NCI-H345 treated with DMSO at 0.1 percent for 48 hours (cell line): Measurements from ENCODE around the gene TBX15.
"Not testable (repeated sequence)": the region's sequence is repeated elsewhere in the genome, so short reads cannot be mapped to it uniquely, and the experiment has no call there.

Source experiments
- DNase-seq: peaks from one replicate; lab custom pipeline; 2025; ENCODE audit not compliant: unreplicated experiment; lab: John Stamatoyannopoulos, UW

The TBX15 gene

GRCh38 chr1:118928739-118929554 is 59.2 kb downstream of the TBX15 start:
- no peak for DNase-seq

DNA sequence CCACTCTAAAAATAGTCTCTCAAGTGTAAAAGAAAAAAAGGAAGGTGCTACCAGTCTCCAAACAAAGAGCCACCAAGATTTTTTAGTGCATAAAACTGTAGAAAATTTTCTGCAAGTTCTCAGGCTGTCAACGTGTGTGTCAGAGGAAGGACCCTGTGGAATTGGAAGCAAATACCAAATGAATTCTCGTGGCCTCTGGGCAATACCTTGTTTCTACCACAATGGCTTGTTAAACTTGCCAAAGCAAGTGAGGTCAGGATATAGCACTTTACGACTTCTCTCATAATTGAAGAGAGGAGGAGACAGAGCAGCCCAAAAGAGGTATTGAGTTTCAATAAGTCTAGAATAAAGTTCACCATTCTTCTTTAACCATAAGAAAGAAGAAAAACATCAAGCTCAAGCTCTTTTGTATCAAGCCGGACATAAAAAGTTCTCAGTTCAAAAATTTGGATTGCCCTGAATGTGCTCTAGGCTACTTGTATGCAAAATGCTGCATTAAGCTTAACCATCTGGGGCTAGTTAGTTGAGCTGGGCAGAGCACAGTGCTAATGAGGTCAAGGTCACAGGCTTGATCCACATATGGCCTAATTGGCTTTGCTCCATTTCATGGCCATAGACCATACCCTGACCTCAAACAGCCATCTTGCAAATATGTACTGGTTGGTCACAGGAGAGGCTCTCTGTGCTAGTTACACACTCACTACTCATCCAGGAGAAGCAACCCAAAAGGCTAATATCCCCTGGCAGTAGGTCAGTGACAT is 60.5 kb downstream of the TBX15 start:
- DNase-seq = no peak

DNA sequence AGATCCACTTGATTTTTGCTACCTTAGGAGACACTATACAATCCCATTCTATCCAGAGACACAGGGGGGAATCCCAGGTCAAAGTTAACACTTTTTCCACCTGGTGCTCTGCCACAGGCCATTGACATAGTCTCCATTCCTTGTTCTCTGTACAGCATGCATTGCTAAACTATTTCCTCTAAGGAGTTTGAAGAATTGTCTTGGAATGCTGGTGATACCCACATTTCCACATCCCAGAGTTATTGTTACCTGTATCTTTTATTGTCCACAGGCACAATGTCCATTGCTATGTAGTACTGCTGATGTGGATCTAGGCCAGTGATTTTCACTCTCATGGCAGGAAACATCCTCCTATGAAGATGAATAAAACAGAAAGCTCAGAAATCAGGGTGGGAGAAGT is 61.9 kb downstream of the TBX15 start:
- no peak for DNase-seq

DNA sequence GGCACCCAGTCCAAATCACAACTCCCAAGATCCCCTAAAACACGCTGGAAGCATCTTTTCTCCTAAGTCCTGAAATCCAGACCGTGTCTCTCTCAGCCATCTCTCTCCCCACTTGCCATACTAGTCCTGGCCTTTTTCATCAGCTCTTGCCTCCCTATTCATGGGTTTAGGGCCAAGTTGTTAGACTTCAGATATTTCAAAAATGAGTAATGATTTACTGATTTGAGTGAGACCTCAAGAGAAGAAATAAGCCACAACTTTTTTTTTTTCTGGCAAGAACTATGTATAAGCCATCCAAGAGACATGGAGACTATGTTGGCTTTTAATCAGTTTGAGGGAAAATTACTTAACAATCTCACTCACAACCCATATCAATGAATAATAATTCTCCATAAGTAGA is 62.5 kb downstream of the TBX15 start:
- no peak for DNase-seq

GRCh38 chr1:118923319-118923718 is 64.8 kb downstream of the TBX15 start:
- no peak for DNase-seq

DNA sequence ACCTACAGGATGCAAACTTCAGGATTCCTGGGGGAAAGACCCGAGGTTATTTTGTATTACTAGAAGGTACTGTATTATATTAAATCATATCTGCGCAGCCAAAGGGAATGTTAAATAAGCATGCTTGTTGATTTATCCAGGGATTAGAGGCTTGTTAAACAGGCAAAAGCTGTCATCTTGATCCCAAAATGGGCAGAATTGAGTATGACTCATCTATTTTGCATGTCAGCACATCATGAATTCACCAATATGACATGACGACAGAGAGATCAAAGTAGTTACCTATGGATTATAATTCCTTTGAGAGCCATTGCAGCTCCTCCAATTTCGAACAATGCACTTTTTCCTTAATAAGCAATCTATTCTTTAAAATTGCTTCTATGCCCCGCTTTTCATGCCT is 66.1 kb downstream of the TBX15 start:
- DNase-seq = no peak

DNA sequence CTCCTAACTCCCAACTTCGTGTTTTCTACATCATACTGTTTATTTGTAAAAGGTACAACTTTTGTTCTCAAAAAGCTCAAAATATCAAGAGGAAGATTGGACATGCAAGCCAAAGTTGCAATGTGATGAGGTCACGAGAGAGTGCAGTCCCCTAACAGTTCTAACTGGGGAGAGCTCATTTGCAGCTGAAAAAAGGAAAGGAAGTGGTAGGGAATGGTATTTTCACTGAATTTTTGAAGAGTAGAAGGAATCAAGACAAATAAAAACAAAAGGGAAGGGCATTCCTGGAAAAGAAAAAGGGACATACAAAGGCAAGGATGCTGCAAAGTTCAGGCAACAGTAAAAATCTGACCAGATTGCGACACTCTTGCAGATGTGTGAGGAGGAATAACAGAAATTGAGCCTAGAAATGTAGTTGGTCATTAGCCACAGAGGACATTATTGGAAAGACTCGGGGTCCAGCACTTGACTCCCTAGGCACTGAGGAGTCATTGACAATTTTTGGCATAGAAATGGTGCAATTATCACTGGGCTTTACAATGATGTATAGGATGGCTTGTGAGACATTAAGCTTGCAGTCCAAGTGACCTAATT is 67.9 kb downstream of the TBX15 start:
- DNase-seq = no peak

DNA sequence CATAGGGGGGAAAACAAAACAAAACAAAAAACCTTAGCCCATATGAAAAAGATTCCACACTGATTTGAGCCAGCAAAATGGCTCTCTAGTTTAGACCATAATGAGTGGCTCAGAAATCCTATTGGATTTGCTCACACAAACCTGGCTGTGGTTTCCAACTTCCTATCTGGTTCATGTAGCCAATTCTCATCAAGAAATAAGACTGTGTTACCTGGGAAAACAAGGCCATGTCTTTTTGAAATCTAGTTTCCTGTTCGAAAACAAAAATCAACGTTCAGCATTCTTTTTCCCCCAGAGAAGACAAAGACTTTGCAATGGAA is 69.2 kb downstream of the TBX15 start:
- DNase-seq = no peak

- no peak for DNase-seq
Measured at GRCh38 chr1:118918230-118918939, 69.8 kb downstream of the TBX15 start.

GRCh38 chr1:118916346-118916745 is 71.8 kb downstream of the TBX15 start:
- not testable (repeated sequence) for DNase-seq

GRCh38 chr1:118914379-118915161 is 73.6 kb downstream of the TBX15 start:
- DNase-seq = no peak

- no peak for DNase-seq
Measured at GRCh38 chr1:118913818-118914217, 74.3 kb downstream of the TBX15 start.

DNA sequence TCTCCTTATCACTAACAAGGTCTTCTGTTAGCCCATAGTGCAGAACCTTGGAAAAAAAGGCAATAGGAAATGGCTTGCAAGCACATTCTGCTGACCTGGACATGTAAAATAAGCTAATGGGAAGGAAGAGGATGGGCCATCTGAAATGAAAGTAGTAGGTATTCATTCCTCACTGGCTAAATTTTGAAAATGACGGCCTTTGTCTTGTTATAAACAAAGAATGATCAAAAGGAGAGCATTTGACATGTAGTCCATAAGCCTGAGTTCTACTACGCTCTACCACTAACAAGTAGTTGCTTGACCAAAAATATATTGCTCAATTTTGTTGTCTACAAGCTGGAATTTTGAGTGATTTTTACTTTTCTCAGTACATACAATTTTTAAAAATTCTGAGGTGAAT is 75.6 kb downstream of the TBX15 start:
- no peak for DNase-seq

GRCh38 chr1:118911571-118911970 is 76.6 kb downstream of the TBX15 start:
- no peak for DNase-seq

DNA sequence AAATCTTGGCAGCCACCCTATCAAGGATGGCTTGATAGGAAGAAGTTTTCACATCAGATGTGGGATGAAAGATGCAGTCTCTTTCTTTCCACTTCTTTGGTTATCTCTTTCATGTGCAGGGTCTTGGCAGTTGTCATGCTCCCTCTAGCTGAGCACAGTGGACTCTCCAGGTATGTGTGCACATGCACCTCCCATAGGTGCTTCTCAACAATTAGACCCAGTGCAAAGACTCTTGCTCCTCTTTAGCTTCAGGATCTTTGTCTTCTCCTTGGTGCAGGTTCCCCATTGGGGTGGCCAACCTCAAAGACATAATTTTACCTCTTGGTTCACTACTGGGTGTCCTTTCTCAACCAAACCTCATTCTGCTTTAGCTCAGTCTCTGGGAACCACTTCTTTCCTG is 80.7 kb downstream of the TBX15 start:
- no peak for DNase-seq

DNA sequence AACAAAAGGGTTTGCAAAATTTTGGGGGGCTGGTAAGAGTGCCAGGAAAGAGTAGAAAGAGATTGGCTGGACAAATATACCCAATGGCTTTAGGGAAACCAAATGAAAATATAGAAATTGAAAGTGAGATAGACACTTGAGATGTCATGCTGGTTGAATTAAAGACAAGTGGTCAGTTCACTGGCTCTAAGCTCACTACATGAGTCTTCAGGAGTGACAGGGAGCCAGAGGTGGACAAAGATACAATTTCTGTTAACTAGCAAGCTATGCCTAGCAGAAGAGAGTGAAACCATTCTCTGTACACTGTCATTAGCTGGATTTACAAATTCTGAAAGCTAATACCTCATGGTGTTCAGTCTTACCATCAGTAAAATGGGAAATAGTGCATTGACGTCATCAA is 82.5 kb downstream of the TBX15 start:
- DNase-seq = no peak

GRCh38 chr1:118905196-118905595 is 82.9 kb downstream of the TBX15 start:
- DNase-seq = no peak

GRCh38 chr1:118902711-118903191 is 85.4 kb downstream of the TBX15 start:
- no peak for DNase-seq

GRCh38 chr1:118902299-118902698 is 85.8 kb downstream of the TBX15 start:
- no peak for DNase-seq

DNA sequence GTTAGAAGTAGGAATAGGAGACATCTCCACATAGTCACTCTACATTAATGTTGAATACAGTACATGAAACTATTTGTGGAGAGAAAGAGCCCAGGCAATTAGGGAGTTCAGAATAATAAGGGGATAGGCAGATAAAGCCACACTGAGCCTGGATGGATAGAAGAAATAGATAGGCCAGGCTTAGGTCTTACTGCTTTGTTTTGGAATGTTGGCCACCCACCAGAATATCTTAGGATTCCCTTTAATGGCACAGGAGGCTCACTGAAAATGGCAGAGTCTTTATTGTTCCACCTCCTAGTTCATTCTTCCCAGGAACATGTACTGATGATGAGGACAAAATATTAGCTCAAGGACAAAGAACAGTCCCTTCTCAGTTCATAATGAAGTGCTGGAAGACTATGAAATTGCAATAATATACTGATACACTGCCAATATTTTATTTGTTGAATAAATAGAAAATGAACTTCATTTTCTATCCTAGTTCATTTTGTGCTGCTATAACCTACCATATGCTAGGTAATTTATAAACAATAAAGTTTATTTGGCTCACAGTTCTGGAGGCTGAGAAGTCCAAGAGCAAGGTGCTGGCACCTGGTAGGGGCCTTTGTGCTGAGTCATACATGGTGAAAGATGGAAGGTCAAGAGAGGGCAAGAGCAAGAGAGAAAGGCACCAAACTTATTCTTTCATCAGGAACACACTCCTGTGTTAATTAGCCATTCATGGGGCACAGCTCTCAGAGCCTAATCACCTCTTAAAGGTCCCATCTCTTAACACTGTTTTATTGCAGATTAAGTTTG is 87.3 kb downstream of the TBX15 start:
- DNase-seq = no peak
